H1 (cell line): Measurements from ENCODE around the gene DNAH8. TPM values are rescaled to one million over a fixed set of nuclear protein-coding genes. Genes with fewer than 3 reads are reported as not detected.

Experiments
- CTCF ChIA-PET: fragments of 300-600 bp; sonication (Branson Sonifier 250); formaldehyde crosslinking; loops from one replicate; lab custom pipeline; 2021; ENCODE audit not compliant: partially characterized antibody; lab: Charles Lee
- POLR2A ChIA-PET: fragments of 300-600 bp; sonication (Branson Sonifier 250); formaldehyde crosslinking; loops from one replicate; lab custom pipeline; 2021; ENCODE audit warnings: inconsistent platforms; ENCODE audit not compliant: partially characterized antibody; lab: Charles Lee
- DNase-seq, 2 experiments: peaks; one replicate each; pipeline versions ENCODE4 v3.0.0 to v3.0.0-alpha.2; 2010 to 2022; ENCODE audit warnings: low spot score in 2 of 2, low read depth in 1 of 2, mixed read lengths in 1 of 2
- FAIRE-seq: peaks from 2 replicates; lab custom pipeline; 2011; peaks lifted over from hg19 to GRCh38; lab: Jason Lieb, UNC
- H2AFZ ChIP-seq: 2 replicates; pipeline ENCODE4 v1.8.1; 2012; ENCODE audit warnings: low read length, inconsistent platforms
- H2AK5ac ChIP-seq: 2 replicates; pipeline ENCODE4 v1.6.1; 2013; ENCODE audit warnings: low read depth, low read length
- H2BK120ac ChIP-seq: replicated peaks from 2 replicates; pipeline ENCODE3; 2013; ENCODE audit warnings: low read depth, low read length, inconsistent platforms
- H2BK12ac ChIP-seq: 2 replicates; pipeline ENCODE4 v1.6.1; 2013; ENCODE audit warnings: low read depth, low read length
- H2BK15ac ChIP-seq: 2 replicates; pipeline ENCODE4 v1.6.1; 2013; ENCODE audit warnings: low read length
- H2BK20ac ChIP-seq: 2 replicates; pipeline ENCODE4 v1.6.1; 2013; ENCODE audit warnings: low read length
- H2BK5ac ChIP-seq: 2 replicates; pipeline ENCODE4 v1.6.1; 2013; ENCODE audit warnings: low read depth, low read length
- H3K14ac ChIP-seq: 2 replicates; pipeline ENCODE4 v1.6.1; 2013; ENCODE audit warnings: inconsistent platforms; ENCODE audit not compliant: insufficient read length
- H3K18ac ChIP-seq: 2 replicates; pipeline ENCODE4 v1.6.1; 2013; ENCODE audit warnings: low read length; ENCODE audit errors: extremely low read depth
- H3K23ac ChIP-seq: 2 replicates; pipeline ENCODE4 v1.6.1; 2013; ENCODE audit warnings: inconsistent platforms; ENCODE audit not compliant: insufficient read length
- H3K23me2 ChIP-seq: 2 replicates; pipeline ENCODE4 v1.6.1; 2013; ENCODE audit warnings: low read depth, low read length
- H3K27ac ChIP-seq: 2 replicates; pipeline ENCODE4 v1.6.1; 2011; ENCODE audit warnings: low read depth, low read length, inconsistent platforms
- H3K27me3 ChIP-seq, 4 experiments: replicated peaks in 1 of 4; 1 replicate in 1 of 4; 2 replicates in 3 of 4; pipeline versions ENCODE4 v1.6.1 to v1.8.1; 2011 to 2013; ENCODE audit warnings: low read length in 3 of 4, mild to moderate bottlenecking in 3 of 4, inconsistent platforms in 2 of 4, mixed read lengths in 2 of 4, moderate library complexity in 1 of 4; ENCODE audit not compliant: control insufficient read depth in 3 of 4, insufficient read depth in 3 of 4; ENCODE audit errors: extremely low read depth in 1 of 4
- H3K36me3 ChIP-seq, 4 experiments: 2 replicates each; pipeline versions ENCODE4 v1.6.1 to v1.8.1; 2011 to 2013; ENCODE audit warnings: mild to moderate bottlenecking in 4 of 4, low read length in 3 of 4, moderate library complexity in 2 of 4, control low read depth in 1 of 4, inconsistent platforms in 1 of 4; ENCODE audit not compliant: insufficient read depth in 4 of 4, control insufficient read depth in 2 of 4
- H3K4ac ChIP-seq: replicated peaks from 2 replicates; pipeline ENCODE3; 2013; ENCODE audit warnings: low read length, low read depth, mixed read lengths, inconsistent platforms; ENCODE audit not compliant: insufficient read length
- H3K4me1 ChIP-seq, 4 experiments: replicated peaks in 1 of 4; 1 replicate in 1 of 4; 2 replicates in 3 of 4; pipeline versions ENCODE4 v1.6.1 to v1.8.1; 2011 to 2013; ENCODE audit warnings: low read length in 3 of 4, inconsistent platforms in 2 of 4, mixed read lengths in 1 of 4; ENCODE audit not compliant: insufficient read depth in 4 of 4, control insufficient read depth in 3 of 4
- H3K4me2 ChIP-seq, 2 experiments: 2 replicates each; pipeline versions ENCODE4 v1.6.1 to v1.8.1; 2011 to 2013; ENCODE audit warnings: low read depth in 2 of 2, low read length in 2 of 2, control low read depth in 1 of 2, inconsistent platforms in 1 of 2, mild to moderate bottlenecking in 1 of 2; ENCODE audit not compliant: insufficient read depth in 1 of 2
- H3K4me3 ChIP-seq, 4 experiments: fragments of 200-600, 300-600 bp in 1 of 4; sonication (generic), shearing (Covaris generic), sonication (Bioruptor Twin) in 1 of 4; 2 replicates each; pipeline versions ENCODE4 v1.5.1 to v1.8.1; 2011 to 2016; ENCODE audit warnings: low read length in 4 of 4, low read depth in 3 of 4, control low read depth in 2 of 4, inconsistent platforms in 2 of 4, mild to moderate bottlenecking in 2 of 4, mixed read lengths in 1 of 4, moderate library complexity in 1 of 4; ENCODE audit not compliant: insufficient read depth in 2 of 4; ENCODE audit errors: extremely low read depth in 1 of 4
- H3K56ac ChIP-seq: replicated peaks from 2 replicates; pipeline ENCODE3; 2013; ENCODE audit warnings: low read depth, mild to moderate bottlenecking, mixed read lengths, low read length, inconsistent platforms; ENCODE audit not compliant: insufficient read length
- H3K79me1 ChIP-seq: 2 replicates; pipeline ENCODE4 v1.6.1; 2013; ENCODE audit warnings: low read depth, low read length, control low read depth
- H3K79me2 ChIP-seq, 2 experiments: 2 replicates each; pipeline versions ENCODE4 v1.6.1 to v1.8.1; 2012 to 2013; ENCODE audit warnings: low read length in 2 of 2, mild to moderate bottlenecking in 2 of 2, inconsistent platforms in 1 of 2; ENCODE audit not compliant: insufficient read depth in 2 of 2, control insufficient read depth in 1 of 2
- H3K9ac ChIP-seq, 4 experiments: replicated peaks in 1 of 4; 1 replicate in 1 of 4; 2 replicates in 3 of 4; pipeline versions ENCODE4 v1.6.1 to v1.8.1; 2011 to 2013; ENCODE audit warnings: low read depth in 3 of 4, low read length in 3 of 4, control low read depth in 2 of 4, mild to moderate bottlenecking in 2 of 4, moderate library complexity in 2 of 4, inconsistent platforms in 1 of 4; ENCODE audit errors: extremely low read depth in 1 of 4
- H3K9me3 ChIP-seq, 2 experiments: 2 replicates each; pipeline versions ENCODE4 v1.6.1 to v1.8.1; 2012 to 2013; ENCODE audit warnings: mild to moderate bottlenecking in 2 of 2, moderate library complexity in 2 of 2, control low read depth in 1 of 2, inconsistent platforms in 1 of 2, low read depth in 1 of 2, low read length in 1 of 2, mixed read lengths in 1 of 2; ENCODE audit not compliant: insufficient read depth in 2 of 2
- H4K20me1 ChIP-seq, 2 experiments: replicated peaks in 1 of 2; 2 replicates each; pipeline versions ENCODE3 to v1.8.1; 2011 to 2013; ENCODE audit warnings: inconsistent platforms in 2 of 2, low read length in 2 of 2, mild to moderate bottlenecking in 1 of 2; ENCODE audit not compliant: insufficient read depth in 2 of 2, control insufficient read depth in 1 of 2
- H4K5ac ChIP-seq: 2 replicates; pipeline ENCODE4 v1.6.1; 2013; ENCODE audit warnings: low read length, low read depth, mixed read lengths, inconsistent platforms; ENCODE audit not compliant: insufficient read length
- H4K8ac ChIP-seq: 2 replicates; pipeline ENCODE4 v1.8.0; 2013; ENCODE audit warnings: mild to moderate bottlenecking, moderate library complexity, low read length, inconsistent platforms; ENCODE audit not compliant: insufficient read depth; ENCODE audit errors: extremely low read depth
- H4K91ac ChIP-seq: replicated peaks from 2 replicates; pipeline ENCODE3; 2013; ENCODE audit warnings: low read length, mixed read lengths, inconsistent platforms; ENCODE audit not compliant: insufficient read length
- ASH2L ChIP-seq: fragments of 200-600, 300-600 bp; sonication (generic); IDR thresholded peaks from one replicate; pipeline ENCODE4 v1.7.1; 2017; ENCODE audit warnings: low read length
- EP300 ChIP-seq, 2 experiments: IDR thresholded peaks; 1 replicate in 1 of 2; 2 replicates in 1 of 2; pipeline ENCODE4 v1.6.1; 2011 to 2012; ENCODE audit warnings: low read depth in 2 of 2, low read length in 2 of 2, mild to moderate bottlenecking in 2 of 2, borderline replicate concordance in 1 of 2, inconsistent platforms in 1 of 2, moderate library complexity in 1 of 2
- HDAC2 ChIP-seq, 2 experiments: fragments of 300-600 bp in 1 of 2; sonication (generic) in 1 of 2; IDR thresholded peaks; 2 replicates each; pipeline ENCODE4 v1.6.1; 2011 to 2012; ENCODE audit warnings: low read depth in 2 of 2, low read length in 2 of 2, mild to moderate bottlenecking in 2 of 2, moderate library complexity in 2 of 2, borderline replicate concordance in 1 of 2, inconsistent platforms in 1 of 2
- PHF8 ChIP-seq: fragments of 200-600 bp; sonication (generic); conservative IDR thresholded peaks from 2 replicates; pipeline ENCODE4 v1.7.1; 2012; ENCODE audit warnings: low read depth, mild to moderate bottlenecking, inconsistent platforms, low read length, moderate library complexity
- POU5F1 ChIP-seq: IDR thresholded peaks from 2 replicates; pipeline ENCODE4 v1.6.1; 2011; ENCODE audit warnings: low read depth, mild to moderate bottlenecking, low read length, moderate library complexity
- SRF ChIP-seq: IDR thresholded peaks from 2 replicates; pipeline ENCODE4 v1.6.1; 2011; ENCODE audit warnings: mild to moderate bottlenecking, low read depth, low read length, moderate library complexity
- TBP ChIP-seq: IDR thresholded peaks from 2 replicates; pipeline ENCODE4 v1.6.1; 2011; ENCODE audit warnings: low read depth, low read length, improper control_type of control experiment
- TEAD4 ChIP-seq: IDR thresholded peaks from 2 replicates; pipeline ENCODE4 v1.6.1; 2012; ENCODE audit warnings: low read depth, low read length, inconsistent platforms, mixed read lengths
- WGBS, 2 experiments: shearing (Covaris generic) in 1 of 2; methylation state at CpG; one replicate each; pipeline versions ENCODE4 v1.1.6 to v1.1.7; 2013 to 2015; ENCODE audit warnings: low lambda C conversion rate in 2 of 2, mixed read lengths in 2 of 2, inconsistent platforms in 1 of 2, low coverage in 1 of 2, missing lambda C conversion rate in 1 of 2; ENCODE audit not compliant: insufficient replicate concordance in 2 of 2, insufficient coverage in 1 of 2, insufficient read length in 1 of 2; ENCODE audit errors: extremely low coverage in 1 of 2, missing lambda C conversion rate in 1 of 2; 5-methylcytosine and 5-hydroxymethylcytosine counted together
- polyA plus RNA-seq, 7 experiments: library from polyadenylated mRNA; depleted of rRNA in 3 of 7; stranded (reverse) in 5 of 7; unstranded in 2 of 7; fragments of >200 nt in 5 of 7; fragments of 200-250 nt in 2 of 7; gene quantifications; 1 replicate in 5 of 7; 2 replicates in 1 of 7; 4 replicates in 1 of 7; pipeline versions ENCODE4 v1.2.1 to v1.2.3, GENCODE V29; 2011 to 2013; ENCODE audit warnings: missing spikeins in 2 of 7, mixed read lengths in 2 of 7
- total RNA-seq: library from RNA; stranded (reverse); fragmentation: NEBNext Ultra II Directional; extraction: Animal tissue kit (Norgen Biotek cat#: 25700); gene quantifications from 2 replicates; pipeline ENCODE4 v1.2.1, GENCODE V29; 2021
- TF ChIP-seq, protein P1 (sequence below): IDR thresholded peaks from 2 replicates; pipeline ENCODE4 v1.6.1; 2011; ENCODE audit warnings: low read depth, mild to moderate bottlenecking, low read length; ENCODE audit not compliant: insufficient read depth
- TF ChIP-seq, protein P2 (sequence below): IDR thresholded peaks from 2 replicates; pipeline ENCODE4 v1.6.1; 2011; ENCODE audit warnings: low read length, improper control_type of control experiment

The DNAH8 gene
- total and polyA plus RNA-seq, 2 of the 8 experiments (the other 6 are each of a cell fraction or from before 2014, with no cell fraction given) = under 0.01 TPM; not detected in 1

DNA sequence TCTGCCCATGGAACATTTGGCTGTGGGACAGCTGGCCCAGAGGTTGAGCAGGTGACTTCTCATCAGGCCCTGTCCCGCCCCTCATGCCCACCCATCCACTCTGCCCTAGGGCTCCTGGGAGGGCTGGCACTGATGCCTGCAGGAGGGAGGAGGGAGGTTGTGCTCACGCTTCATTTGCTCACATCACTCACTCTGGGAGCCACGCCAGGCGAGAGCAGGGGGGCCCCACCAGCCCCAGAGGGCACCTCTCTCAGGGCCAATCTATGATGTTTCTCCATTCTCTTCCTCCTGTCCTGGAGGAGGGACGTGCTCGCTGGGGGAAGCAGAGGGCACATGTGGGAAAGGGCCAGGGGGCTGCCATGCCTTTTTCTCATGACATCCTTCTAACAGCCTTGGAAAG is 322.6 kb downstream of the DNAH8 start:
- Histone ChIP-seq H3K27me3 (peaks cover 0 to 5% (median 0%) of the 10 kb centered on the region in 4 experiments; a peak in 3 of 7 replicates), H3K23me2 (no peaks in the 10 kb centered on the region), H3K4me1 (no peaks in the 10 kb centered on the region), H2BK20ac (no peak overlapping the region), H3K18ac (no peak overlapping the region), H3K56ac (no peak overlapping the region), H4K5ac (no peak overlapping the region), H3K4me2 (no peak overlapping the region), H3K4ac (no peak overlapping the region), H2BK12ac (no peak overlapping the region), H2BK15ac (no peak overlapping the region), H4K91ac (no peak overlapping the region), H3K4me3 (no peak overlapping the region), H3K14ac (no peak overlapping the region), H3K23ac (no peak overlapping the region), H4K8ac (no peak overlapping the region), H2AK5ac (no peak overlapping the region), H3K9ac (no peak overlapping the region), H4K20me1 (no peaks in the 10 kb centered on the region), H3K27ac (no peak overlapping the region), H3K79me1 (no peaks in the 10 kb centered on the region), H3K36me3 (no peaks in the 10 kb centered on the region), H2AFZ (no peak overlapping the region), H3K79me2 (no peaks in the 10 kb centered on the region), H2BK5ac (no peak overlapping the region), H3K9me3 (no peaks in the 10 kb centered on the region), H2BK120ac (no peak overlapping the region)
- ChIA-PET CTCF (interaction anchor here (1.1 to 4.6 kb wide), 5 partner anchors 8 to 64 kb away, joined by 3 to 27 read pairs (median 12); no protein-coding TSS in a partner anchor), POLR2A (interaction anchor here (1.7 kb wide), 1 partner anchor 12 kb away, joined by 4 read pairs; no protein-coding TSS in a partner anchor)
- FAIRE-seq (no peak), DNase-seq (no peak)
- WGBS, 2 experiments = 85% methylated on average over 6 of the region's 6 CpGs; no CpG with 5 or more reads in 1 of the 2 experiments
- TF ChIP-seq POU5F1 (no peak), EP300 (IDR thresholded peaks at IDR 0.05; ENCODE audit: borderline replicate concordance in 1 of 2, low read depth in 2 of 2, low read length in 2 of 2) (no peak), SRF (no peak), TEAD4 (no peak), HDAC2 (IDR thresholded peaks at IDR 0.05; ENCODE audit: borderline replicate concordance in 1 of 2, low read depth in 2 of 2, low read length in 2 of 2) (no peak), PHF8 (no peak), ASH2L (no peak), TBP (no peak)
- TF ChIP-seq, protein P1, sequence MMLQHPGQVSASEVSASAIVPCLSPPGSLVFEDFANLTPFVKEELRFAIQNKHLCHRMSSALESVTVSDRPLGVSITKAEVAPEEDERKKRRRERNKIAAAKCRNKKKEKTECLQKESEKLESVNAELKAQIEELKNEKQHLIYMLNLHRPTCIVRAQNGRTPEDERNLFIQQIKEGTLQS = no peak
- TF ChIP-seq, protein P2, sequence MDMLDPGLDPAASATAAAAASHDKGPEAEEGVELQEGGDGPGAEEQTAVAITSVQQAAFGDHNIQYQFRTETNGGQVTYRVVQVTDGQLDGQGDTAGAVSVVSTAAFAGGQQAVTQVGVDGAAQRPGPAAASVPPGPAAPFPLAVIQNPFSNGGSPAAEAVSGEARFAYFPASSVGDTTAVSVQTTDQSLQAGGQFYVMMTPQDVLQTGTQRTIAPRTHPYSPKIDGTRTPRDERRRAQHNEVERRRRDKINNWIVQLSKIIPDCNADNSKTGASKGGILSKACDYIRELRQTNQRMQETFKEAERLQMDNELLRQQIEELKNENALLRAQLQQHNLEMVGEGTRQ = no peak
